Ishikawa (cell line): ENCODE measurements around the gene LAMA3.

Experiments
- EP300 ChIP-seq: IDR thresholded peaks from 2 replicates; pipeline ENCODE4 v1.6.1; 2012; ENCODE audit warnings: borderline replicate concordance
- YY1 ChIP-seq: IDR thresholded peaks from 2 replicates; pipeline ENCODE4 v1.6.1; 2012; ENCODE audit warnings: low read depth

GRCh38 chr18:23675236-23675635 is 14.0 kb upstream of the LAMA3 start:
- TF ChIP-seq EP300: no peak
- no peak for TF ChIP-seq YY1
